ENCODE data around the gene CLDN20. TPM values are rescaled to one million over a fixed set of nuclear protein-coding genes. Genes with fewer than 3 reads are reported as not detected.

The CLDN20 gene
- total RNA-seq, 6 donors from 2014 or later = not detected

Other genes with a start within 250 kb of the CLDN20 start
- 10 to 100 TPM in 5 of 6 donors, 1 to 10 TPM in 1; 4.2 to 19.6 (median 15.0) TPM for gene TFB1M, start 50.5 kb downstream of the CLDN20 start, total RNA-seq
- not detected for gene NOX3, start 191.8 kb downstream of the CLDN20 start, total RNA-seq

Measured in upper lobe of left lung (tissue), 6 donors.